ENCODE measurements around the gene CEP250.
A peak's percentile ranks its signal among the peaks of the same experiment; 100 is the strongest.
"Not testable (repeated sequence)": the region's sequence is repeated elsewhere in the genome, so short reads cannot be mapped to it uniquely, and the experiment has no call there.

CEP250 gene, protein sequence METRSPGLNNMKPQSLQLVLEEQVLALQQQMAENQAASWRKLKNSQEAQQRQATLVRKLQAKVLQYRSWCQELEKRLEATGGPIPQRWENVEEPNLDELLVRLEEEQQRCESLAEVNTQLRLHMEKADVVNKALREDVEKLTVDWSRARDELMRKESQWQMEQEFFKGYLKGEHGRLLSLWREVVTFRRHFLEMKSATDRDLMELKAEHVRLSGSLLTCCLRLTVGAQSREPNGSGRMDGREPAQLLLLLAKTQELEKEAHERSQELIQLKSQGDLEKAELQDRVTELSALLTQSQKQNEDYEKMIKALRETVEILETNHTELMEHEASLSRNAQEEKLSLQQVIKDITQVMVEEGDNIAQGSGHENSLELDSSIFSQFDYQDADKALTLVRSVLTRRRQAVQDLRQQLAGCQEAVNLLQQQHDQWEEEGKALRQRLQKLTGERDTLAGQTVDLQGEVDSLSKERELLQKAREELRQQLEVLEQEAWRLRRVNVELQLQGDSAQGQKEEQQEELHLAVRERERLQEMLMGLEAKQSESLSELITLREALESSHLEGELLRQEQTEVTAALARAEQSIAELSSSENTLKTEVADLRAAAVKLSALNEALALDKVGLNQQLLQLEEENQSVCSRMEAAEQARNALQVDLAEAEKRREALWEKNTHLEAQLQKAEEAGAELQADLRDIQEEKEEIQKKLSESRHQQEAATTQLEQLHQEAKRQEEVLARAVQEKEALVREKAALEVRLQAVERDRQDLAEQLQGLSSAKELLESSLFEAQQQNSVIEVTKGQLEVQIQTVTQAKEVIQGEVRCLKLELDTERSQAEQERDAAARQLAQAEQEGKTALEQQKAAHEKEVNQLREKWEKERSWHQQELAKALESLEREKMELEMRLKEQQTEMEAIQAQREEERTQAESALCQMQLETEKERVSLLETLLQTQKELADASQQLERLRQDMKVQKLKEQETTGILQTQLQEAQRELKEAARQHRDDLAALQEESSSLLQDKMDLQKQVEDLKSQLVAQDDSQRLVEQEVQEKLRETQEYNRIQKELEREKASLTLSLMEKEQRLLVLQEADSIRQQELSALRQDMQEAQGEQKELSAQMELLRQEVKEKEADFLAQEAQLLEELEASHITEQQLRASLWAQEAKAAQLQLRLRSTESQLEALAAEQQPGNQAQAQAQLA (N-terminal part only)

DNA sequence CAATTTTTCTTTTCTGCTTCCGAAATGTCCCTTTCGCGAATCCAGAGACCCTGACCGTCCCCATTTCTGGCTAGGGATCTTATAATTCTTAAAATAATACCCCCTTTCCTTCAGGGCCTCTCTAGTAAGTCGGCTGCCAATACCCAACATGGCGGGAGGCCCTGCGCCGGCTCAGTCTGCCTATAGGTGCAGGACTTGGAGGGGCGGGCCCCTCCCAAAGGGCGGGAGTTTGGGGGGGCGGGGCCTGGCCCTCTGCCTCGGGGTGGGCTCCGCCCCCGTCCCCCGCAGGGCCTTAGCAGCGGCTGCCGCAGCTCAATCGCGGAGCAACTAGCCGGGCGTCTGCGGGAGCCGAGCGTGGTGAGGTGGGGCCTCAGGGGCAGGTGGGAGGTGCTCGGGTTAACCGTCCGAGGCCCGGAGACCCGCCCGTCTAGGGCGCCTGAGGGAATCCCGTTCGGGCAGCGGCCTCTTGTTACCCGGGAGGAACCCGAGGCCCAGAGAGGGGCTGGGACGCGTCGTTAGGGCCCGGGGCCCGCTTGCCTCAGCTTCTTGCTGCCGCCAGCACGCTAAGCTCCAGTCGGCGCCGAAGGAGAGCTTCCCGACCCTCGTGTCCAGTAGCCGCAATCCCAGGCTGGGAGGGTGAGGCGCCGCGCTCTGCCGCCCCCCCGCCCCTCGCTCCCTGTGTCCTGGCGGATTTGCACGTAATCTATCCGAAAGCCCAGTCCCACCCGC lies at the start of gene CEP250:
TSS of gene CEP250 (plus strand) at position 718 of the 729 bp plus-strand sequence. CDS start 6,770 bp downstream, outside the sequence.
- peak; percentile 91 for DNase-seq (ENCODE audit: low read depth)

DNA sequence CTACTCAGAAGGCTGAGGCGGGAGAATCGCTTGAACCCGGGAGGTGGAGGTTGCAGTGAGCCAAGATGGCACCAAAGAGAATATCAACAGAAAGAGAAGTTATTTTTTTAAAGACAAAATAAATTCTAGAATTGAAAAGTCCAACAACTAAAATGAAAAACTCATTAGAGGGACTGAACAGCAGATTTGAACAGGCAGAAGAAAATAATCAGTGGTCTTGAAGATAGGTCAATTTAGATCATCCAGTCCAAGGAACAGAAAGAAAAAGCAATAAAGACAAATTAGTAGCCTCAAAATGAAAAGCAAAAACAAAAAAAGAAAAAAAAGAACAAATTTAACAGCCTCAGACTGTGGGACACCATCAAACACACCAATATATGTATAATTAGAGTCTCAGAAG lies 49.6 kb upstream of the CEP250 start:
- no peak for DNase-seq (ENCODE audit: low read depth)

DNA sequence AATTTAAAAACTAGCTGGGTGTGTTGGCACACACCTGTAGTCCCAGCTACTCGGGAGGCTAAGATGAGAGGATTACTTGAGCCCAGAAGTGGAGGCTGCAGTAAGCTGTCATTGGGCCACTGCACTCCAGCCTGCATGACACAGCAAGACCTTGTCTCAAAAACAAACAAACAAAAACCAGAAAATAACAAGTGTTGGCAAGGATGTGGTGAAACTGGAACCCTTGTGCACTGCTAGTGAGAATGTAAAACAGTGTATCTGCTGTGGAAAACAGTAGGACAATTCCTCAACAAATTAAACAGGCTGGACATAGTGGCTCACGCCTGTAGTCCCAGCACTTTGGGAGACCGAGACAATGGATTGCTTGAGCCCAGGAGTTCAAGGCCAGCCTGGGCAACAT lies 47.1 kb upstream of the CEP250 start:
- DNase-seq (ENCODE audit: low read depth) = no peak

DNA sequence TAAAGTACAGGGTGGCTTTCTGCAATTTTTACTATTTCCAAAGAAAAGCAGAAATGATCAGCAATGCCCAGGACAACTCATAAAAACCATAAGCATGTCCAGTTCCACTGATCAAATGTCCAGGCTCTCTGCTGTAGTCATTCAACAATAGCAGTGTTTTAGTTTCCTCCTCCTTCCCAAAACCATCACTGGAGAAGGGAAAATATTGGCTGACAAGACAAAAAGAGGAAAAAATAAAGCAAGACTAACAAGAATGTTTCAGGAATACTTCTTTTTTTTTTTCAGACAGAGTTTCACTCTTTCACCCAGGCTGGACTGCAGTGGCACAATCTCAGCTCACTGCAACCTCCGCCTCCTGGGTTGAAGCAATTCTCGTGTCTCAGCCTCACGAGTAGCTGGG lies 45.9 kb upstream of the CEP250 start:
- no peak for DNase-seq (ENCODE audit: low read depth)

DNA sequence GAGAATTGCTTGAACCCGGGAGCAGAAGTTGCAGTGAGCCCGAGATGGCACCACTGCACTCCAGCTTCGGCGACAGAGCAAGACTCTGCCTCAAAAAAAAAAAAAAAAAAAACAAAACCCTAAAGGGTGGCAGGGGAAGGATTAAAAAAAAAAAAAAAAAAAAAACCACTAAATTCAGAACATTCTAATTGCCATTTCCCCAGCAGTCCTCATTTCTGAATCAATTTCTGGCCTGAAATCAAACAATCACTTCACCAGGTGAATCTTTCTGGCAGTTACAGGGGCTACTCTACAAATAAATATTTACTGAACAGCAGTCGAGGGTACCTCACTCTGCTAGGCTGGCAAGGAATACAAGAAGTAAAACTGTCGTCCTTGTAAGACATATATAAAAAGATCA lies 44.8 kb upstream of the CEP250 start:
- no peak for DNase-seq (ENCODE audit: low read depth)

DNA sequence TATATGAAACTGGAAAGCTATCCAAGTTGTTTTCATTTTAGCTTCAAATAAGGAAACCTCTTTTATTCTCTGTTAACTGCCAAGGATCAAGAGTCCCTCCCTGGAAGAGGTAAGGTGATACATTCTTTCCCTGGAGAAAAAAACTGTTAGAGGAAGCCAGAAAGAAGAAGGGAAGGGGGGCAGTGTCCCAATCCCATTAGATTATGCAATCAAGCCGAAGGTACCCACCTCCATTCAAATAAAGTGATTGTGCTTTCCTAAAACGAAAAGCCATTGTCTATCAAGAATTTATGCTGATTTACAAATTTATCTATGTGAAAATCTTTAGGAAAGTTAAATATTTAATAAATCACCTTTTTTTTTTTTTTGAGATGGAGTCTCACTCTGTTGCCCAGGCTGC lies 34.1 kb upstream of the CEP250 start:
- DNase-seq (ENCODE audit: low read depth) = no peak

DNA sequence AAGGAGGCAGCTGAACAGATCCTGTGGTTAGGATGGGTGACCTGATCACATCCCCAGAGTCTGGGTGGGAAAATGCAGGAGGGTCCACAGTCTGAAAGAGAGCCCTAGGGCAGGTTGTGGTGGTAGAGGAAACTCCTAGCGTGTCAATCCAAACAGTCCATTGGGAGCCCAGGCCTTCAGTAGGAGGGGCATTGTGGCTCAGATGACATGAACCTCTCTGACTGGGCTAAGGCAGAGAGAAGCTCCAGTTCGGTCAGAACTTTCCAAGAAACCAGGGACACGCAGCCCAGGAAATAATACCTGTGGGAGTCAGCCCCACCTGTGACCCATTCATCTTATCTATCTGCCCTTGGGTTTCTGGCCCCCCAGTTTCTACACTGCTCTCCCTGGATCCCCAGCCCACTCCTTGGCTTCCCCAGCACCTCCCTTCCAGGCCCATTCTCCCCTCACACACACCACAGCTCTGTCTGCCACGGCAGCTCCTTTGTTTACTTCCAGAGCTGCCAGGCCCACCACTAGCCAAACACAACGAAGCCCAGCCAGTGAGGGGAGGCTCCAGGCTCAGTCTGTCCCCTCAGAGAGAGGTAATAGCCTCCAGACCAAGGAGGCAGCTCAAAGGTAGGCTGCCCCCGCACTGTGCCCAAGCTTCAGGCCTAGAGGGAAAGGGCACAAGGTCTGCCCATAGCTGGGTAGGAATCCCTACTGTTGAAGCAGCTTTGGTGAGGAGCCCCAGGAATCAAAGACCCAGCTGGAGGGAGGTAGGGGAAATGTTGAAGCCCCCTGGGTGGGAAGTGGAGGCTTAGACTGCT lies 23.6 kb upstream of the CEP250 start:
- DNase-seq (ENCODE audit: low read depth) = no peak

DNA sequence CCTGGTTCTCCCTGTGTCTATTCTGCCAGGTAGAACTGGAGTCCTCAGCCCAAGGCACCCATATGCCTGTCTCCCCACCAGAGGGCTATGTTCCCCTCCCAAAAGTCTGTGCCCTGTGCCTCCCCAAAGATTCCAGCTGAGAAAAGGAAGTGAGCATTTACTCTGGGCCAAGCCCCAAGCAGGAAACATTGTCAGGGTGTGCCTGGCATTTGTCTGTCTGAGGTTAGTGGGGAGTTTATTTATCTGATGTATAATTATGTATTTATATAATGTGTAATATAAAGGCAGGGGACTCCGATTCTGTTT lies 23.0 kb upstream of the CEP250 start:
- no peak for DNase-seq (ENCODE audit: low read depth)

DNA sequence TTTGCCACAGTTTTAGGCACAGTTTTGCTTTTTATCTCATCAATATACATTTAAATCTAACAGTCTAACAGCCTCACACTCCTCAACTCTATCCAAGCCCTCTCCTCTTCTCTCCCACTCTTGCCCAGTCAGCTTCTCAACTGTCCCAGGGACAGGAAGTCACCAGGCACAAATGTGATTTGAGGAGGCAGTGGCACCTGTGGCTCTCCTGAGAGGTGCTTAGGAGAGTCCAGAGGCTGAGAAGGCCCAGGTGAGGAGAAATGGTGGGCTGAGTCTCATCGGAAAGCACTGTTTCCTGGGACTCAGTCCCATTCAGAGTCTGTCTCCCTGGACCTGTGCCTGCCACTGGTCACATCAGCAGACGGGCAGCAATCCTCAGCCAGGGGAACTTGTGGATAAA lies 22.1 kb upstream of the CEP250 start:
- no peak for DNase-seq (ENCODE audit: low read depth)

DNA sequence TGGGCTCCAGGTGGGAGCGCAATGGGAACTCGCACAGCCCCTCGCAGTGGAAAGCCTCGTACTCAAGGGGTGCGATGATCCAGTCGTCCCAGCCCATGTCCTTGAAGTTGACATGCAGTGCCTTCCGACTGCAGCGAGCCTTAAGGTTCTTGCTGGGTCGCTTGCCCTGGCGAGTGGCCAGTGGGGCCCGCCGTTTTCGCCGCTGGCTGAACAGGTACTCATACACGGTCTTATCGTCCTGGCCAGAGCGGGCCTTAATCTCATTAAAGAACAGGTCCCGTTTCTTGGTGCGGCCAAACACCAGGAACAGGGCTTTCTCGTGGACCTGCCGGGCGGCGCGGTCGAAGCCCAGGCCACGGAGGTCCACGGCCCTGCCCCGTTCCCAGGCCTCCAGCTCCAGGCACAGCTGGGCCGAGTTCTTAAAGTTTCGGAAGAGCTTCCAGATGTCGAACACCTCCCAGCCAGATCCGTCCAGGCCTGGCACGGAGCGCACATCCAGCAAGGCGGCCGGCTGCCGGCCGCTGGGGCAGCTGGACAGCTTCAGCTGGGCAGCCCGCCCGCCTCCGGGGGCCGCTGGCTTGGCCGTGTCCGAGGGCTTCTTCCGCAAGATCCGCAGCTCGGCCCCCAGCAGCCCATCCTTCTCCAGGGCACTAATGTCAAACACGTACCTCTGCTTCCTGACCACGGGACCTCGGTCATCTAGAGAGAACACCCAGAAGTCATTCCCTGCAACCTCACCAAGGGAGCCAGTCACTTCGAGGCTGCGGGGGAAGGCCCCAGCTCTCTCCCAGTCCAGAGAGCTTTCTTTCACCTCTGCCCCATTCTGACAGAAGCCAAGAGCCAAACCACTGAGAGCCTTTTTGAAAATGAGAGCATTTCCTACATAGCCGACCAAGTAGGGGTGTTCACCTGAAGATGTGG lies 21.1 kb upstream of the CEP250 start:
- DNase-seq (ENCODE audit: low read depth) = no peak

DNA sequence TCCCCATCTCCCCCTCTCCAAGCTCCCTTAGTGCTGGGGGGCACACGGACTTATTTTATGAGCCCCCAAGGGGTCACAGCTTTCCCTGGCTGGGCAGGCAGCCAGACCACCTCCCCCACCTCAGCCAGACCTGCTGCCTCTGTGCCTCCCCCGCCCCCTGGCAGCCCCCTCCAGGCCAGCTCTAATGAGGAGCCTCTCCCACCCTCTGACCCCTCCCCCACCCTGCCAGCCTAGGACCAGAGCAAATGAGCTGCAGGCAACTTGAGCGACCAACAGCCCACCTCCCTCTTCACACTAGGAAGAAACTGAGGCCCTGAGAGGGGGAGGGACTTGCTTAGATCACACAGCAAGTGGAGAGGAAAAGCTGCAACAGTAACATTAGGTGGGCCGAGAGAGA lies 19.2 kb upstream of the CEP250 start:
- DNase-seq (ENCODE audit: low read depth) = no peak

DNA sequence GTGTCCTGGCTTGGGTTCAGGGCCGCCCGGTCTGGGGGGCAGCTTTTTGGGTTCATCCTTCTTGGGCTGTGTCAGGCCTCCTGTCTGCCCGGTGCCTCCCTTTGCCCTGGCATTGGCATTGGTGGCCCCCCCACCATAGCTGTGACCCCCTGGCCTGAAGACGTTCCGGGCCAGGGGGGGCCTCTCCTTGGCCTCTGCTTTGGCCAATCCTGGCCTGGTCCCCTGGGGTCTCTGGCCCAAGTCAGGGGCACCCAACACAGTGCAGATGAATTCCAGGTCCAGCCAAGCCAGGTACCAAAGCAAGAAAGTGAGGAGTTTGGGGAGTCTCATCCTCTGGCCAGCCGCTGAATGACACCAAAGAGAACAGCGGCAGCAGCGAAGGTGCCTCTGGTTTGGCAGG lies 17.8 kb upstream of the CEP250 start:
- no peak for DNase-seq (ENCODE audit: low read depth)

DNA sequence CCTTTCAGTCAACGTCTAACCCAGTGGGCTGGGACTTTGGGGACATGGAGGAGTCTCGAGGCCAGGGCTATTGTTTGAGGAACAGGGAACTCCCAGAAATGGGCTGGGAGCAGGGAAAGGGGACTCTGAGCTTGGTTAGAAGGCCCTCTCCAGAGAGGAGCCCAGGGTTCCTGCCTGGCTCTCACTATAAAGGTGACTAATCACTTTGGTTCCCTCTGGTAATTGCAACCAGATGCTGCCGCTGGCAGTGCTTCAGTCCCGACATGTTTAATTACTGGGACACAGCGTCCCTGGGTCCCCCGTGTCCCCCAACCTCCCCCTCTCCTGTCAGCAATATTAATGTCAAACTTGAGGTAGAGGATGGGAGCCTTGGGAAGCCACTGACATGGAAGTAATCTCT lies 12.4 kb upstream of the CEP250 start:
- DNase-seq (ENCODE audit: low read depth) = no peak

DNA sequence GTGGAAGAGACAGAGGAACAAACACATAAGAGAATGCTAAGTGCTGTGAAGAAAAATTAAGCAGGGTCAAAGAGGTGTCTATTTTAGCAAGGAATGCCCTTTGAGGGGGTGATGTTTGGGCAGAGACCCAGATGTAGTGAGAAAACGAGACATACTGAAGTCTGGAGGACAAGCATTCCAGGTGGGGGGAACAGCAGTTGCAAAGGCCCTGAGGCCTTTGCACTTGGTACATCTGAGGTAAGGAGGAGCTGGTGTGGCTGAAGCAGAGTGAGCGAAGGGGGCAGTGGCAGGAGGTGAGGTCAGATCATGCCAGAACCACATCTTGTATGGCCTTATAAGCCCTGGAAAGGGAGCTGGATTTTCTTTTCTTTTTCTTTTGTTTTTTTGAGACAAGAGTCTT lies 11.2 kb upstream of the CEP250 start:
- DNase-seq (ENCODE audit: low read depth) = no peak

DNA sequence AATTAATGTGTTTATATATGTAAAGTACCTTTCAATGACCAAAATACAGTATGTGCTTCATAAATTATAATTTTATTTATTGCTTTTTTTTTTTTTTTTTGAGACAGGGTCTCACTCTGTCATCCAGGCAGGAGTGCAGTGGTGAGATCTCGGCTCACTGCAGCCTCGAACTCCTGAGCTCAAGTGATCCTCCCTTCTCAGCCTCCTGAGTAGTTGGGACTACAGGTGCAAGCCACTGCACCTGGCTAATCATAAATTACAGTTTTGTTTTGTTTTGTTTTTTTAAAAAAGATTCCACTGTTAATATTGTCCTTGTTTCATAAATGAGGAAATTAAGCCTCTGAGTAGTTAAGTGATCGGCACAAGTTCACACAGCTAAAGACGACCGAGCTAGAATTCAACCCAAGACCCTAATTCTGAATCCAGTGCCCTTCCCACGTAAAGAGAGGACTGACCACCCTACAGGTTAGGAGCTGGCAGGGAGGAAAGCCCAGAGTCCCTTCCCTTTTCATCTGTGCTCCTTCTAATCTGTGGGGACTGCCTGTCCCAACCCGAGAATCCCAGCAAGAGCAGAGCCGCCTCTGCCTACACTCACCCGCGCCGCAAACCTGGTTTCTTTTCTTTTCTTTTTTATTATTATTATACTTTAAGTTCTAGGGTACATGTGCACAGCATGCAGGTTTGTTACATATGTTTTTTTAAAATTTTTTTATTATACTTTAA lies 8.9 kb upstream of the CEP250 start:
- no peak for DNase-seq (ENCODE audit: low read depth)

DNA sequence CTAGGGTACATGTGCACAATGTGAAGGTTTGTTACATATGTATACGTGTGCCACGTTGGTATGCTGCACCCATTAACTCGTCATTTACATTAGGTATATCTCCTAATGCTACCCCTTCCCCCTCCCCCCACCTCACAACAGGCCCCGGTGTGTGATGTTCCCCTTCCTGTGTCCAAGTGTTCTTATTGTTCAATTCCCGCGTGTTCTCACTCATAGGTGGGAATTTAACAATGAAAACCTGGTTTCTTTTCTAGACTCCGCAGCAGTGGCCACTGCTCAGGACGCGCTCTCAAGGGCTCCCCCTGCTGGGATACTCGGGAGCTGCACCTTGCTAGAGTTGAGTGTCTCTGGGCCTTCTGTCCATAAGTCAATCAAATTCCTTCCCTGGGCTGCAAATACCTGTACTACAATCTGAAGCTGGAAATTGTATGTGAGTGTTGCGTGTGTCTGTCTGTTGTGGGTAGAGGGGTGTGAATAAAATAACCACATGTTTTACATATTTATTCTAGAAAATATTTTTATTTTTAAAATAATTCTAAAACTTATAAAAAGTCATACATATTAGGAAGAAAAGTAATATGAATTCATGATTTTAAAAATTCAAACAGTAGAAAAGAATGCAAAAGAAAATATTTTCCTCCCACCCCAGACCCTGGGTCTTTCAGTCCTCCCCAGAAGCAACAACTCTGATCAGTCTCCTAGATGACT lies 8.2 kb upstream of the CEP250 start:
- peak; percentile 59 for DNase-seq (ENCODE audit: low read depth)

DNA sequence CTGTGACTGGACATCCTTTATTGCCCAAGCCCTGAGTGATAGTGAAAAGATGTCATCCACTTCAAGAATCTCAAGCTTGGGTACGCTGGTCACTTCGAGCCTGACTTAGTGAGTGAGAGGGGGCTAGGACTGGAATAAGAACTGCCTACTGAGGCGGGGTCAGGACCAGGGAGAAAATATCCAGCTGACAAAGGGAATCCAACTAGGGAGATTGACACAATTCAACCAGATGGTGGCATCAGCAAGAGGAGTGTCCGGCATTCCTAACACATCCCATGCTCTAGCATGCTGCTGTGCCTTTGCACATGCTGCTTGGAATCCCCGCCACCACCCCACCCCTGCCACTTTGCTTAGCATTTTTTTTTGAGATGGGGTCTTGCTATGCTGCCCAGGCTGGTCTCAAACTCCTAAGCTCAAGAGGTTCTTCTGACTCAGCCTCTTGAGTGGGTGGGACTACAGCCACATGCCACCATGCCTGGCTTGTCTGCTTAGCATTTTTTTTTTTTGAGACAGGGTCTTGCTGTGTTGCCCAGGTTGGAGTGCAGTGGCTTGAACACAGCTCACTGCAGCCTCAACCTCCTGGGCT lies 6.5 kb upstream of the CEP250 start:
- no peak for DNase-seq (ENCODE audit: low read depth)

DNA sequence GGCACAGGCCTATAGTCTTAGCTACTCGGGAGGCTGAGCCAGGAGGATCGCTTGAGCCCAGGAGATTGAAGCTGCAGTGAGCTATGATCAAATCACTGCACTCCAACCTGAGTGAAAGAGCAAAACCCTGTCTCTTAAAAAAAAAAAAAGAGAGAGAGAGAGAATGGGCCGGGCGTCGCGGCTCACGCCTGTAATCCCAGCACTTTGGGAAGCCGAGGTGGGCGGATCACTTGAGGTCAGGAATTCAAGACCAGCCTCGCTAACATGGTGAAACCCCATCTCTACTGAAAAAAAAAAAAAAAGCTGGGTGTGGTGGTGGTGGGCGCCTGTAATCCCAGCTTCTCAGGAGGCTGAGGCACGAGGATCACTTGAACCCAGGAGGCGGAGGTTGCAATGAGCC lies 5.5 kb upstream of the CEP250 start:
- not testable (repeated sequence) for DNase-seq (ENCODE audit: low read depth)
